NCI-H1417 (cell line): Measurements from ENCODE around the gene LRRFIP1.
"Not testable (repeated sequence)": the region's sequence is repeated elsewhere in the genome, so short reads cannot be mapped to it uniquely, and the experiment has no call there.

Experiments used
- DNase-seq, 3 experiments: peaks; one replicate each; lab custom pipeline; 2025; lab: John Stamatoyannopoulos, UW

LRRFIP1 gene

DNA sequence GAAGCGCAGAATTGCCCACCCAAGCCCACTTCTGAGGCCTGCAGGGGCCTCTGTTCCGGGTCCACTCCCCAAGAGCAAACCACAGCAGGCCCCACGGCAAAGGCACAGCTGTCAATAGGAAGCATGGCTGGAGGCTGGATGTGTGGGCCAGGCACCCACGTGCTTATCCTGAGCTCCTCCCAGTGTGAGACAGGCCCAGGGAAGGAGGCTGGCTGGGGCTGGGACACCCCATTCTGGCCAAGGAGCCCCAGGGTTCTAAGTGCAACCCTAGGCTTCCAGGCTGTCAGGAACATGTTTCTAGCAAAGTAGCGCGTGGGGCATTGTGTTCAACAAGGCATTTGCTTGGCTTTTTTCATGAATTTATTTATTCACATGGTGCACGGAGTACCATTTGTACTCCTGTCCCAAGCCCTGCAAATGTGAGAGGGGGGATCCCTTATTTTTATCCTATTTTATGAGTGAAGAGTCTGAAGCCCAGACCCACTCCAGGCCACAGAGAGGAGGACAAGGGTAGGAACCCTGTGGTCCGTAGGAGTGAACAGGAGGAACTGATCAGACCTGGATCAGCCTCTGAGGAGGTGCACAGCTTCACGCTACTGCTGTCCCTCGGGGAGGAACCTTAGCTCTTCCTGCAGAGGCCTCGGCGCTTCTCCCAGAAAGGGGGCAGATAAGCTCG, 30.7 kb upstream of the LRRFIP1 start:
- no peak for DNase-seq

DNA sequence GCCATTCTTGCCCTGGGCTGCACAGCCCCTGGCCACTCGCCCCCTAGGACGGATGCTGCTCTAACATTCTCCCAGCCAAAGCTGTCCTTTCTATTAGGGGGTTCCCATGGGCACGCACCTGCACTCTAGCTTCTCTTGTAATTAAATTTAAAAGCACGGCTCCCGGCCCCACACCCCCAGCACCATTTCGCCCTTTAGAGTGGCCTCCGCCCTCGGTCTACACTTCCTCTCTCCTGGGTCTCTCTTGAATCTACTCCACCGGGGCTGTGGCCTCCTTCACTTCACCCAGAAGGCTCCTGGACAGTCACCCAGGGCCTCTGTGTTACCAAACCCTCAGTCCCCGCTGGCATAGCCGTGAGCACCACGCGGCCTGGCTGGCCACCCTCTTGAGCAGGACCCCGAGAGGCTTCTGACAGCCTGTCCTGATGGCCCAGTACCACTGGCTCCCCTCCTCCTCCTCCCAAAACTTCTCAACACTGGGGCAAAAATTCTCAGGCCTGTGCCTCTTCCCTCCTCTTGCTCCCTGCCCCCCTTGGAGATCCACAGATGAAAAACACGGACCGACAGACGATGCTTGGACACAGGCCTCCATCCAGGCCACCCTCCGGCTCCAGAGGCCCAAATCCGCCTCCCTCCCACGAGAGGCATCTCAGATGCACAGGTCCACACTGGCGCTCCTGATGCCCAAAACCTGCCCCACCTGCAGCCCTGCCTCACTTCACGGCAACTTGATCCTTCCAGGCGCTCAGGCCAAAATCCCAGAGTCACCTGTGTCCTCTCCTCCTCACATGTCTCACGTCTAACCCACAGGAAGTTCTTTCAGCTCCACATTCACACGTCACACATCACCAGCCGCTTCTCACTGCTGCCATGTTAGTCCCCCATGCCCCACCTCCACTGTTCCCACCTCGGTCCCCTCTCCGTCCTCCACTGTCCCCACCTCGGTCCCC, 29.9 kb upstream of the LRRFIP1 start:
- DNase-seq, result no peak

GRCh38 chr2:237598468-237599208, 28.7 kb upstream of the LRRFIP1 start:
- DNase-seq, result no peak

DNA sequence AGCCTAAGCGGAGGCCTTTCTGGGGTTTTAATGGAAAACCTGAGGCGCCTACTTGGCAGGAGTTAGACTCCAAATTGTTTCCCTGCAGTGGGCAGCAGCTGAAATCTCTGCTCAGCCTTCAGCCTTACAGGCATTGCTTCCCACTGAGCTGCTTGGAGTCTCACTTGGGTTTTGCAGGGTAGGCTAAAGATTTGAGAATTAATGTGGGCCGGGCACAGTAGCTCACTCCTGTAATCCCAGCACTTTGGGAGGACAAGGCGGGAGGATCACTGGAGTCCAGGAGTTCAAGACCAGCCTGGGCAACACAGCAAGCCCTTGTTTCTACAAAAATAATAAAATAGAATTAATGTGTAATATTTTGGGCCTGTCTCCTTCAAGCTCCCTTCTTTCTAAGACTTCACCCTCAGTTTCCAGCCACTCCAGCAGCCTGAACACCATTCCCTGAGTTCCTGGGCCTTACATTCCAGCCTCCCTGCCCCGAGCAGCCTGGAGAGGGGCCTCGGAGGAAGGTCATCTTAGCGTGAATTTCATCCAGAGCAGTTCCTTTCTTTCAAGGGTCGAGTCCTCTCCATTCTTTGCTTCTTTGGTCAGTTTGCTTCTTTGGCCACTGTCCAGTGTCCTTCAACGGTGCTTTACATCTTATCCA, 27.8 kb upstream of the LRRFIP1 start:
- DNase-seq, result no peak

DNA sequence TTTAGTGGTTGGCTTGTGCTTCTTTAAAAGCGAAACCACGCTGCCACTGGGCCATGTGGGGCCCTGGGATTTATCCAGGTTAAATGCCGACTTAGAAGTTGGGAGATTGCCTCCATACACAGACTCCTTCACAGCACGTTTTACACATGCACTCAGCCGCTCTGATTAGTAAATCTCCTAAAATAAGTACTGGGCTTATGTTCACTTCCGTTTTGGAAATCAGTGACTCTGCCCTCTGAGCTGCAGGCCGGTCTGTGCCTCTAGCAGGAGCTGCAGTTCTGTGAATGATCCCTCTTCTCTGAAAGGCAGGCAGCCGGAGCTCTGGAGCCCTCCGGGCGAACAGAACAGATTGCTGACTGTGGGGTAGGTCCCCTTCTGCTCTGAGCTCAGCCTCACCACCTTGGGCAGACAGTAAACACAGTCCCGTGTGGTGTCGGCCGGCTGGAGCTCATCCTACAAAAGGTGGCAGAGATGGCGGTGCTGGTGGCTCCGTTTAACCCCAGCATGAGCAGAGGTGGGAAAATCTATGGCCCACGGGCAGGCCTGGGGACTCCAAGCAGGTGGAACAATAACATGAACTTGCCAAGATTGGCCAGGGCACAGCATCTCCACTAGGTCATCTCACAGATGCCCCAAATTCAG, 27.1 kb upstream of the LRRFIP1 start:
- no peak for DNase-seq

- no peak for DNase-seq
Measured at GRCh38 chr2:237601453-237602116, 25.8 kb upstream of the LRRFIP1 start.

- DNase-seq, result no peak
Measured at GRCh38 chr2:237602409-237602808, 25.0 kb upstream of the LRRFIP1 start.

DNA sequence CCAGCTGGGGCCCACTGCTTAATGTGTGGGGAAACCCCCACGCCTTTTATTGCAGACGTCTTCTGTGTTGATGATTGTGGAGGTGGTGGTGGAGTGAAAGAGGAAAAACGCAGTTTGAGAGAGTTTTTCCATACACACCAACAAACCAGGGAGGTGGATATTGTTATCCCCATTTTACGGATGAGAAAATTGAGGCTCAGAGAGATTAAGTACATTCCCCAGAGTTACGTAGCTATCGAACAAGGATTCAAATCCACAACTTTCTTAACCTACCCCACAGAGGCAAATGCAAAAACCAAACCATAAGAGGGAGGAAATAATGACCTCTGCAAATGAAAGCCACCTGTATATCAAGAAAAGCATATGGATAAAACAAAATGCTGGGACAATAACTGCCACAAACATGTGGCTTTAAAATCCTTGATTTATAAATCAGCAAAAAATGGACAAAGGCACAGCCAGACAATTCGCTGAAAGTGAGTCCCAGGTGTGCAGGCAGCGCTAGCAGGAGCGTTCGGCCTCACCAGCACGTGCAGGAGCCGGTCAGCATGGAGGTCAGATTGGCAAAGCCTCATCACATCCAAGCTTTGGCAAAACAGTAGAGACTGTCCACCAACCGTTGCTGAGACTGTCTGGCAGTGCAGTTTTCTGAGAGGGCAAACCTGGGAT, 24.2 kb upstream of the LRRFIP1 start:
- no peak for DNase-seq

GRCh38 chr2:237603718-237604362, 23.5 kb upstream of the LRRFIP1 start:
- DNase-seq, result no peak

DNA sequence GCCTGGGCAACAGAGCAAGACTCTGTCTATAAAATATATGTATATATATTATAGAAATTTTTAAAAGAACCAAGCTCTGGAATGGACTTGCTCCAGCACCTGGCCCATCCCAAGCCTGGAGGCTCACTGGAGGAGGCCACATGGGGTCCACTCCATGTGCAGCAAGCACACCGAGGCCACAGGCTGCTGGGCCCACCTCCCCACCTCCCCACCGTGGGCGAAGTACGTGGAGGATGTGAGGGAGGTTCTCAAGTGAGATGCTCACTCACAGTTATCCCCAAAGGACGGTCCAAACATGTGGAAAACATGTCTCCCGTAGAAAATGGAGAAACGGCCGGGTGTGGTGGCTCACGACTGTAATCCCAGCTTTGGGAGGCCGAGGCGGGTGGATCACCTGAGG, 23.0 kb upstream of the LRRFIP1 start:
- no peak for DNase-seq

- DNase-seq, result peak in 2 of 3 experiments; percentile 13 to 41
Measured at GRCh38 chr2:237604960-237605359, 22.4 kb upstream of the LRRFIP1 start.

- not testable (repeated sequence) for DNase-seq
Measured at GRCh38 chr2:237606522-237606921, 20.9 kb upstream of the LRRFIP1 start.

GRCh38 chr2:237612527-237613357, 14.6 kb upstream of the LRRFIP1 start:
- no peak for DNase-seq

- DNase-seq, result no peak
Measured at GRCh38 chr2:237613679-237614078, 13.7 kb upstream of the LRRFIP1 start.

DNA sequence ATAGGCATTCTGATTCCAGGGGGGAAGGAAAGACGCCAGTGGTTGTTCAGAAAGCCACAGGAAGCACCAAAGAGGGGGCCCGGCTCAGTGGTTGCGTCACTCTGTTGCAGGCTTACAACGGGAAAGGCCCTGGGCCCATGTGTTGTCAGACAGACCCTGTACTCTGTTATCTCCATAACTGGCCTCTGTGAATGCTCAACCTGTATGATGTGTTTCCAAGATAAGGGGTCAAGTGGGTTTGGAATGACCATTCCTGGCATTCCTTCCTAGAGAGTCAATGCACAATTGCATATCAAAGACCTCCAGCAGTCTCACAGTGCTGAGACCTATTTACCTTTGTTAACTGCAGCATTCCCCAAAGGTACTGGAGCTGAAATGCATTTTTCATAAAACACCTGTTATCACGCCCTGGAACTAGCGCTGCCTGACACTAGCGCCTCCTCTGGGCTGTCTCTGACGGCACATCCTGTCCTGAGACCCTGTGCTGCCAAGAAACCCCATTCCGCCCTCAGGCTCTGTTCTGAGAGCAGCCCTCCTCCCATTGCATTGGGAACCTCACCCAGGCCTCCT, 13.2 kb upstream of the LRRFIP1 start:
- no peak for DNase-seq

DNA sequence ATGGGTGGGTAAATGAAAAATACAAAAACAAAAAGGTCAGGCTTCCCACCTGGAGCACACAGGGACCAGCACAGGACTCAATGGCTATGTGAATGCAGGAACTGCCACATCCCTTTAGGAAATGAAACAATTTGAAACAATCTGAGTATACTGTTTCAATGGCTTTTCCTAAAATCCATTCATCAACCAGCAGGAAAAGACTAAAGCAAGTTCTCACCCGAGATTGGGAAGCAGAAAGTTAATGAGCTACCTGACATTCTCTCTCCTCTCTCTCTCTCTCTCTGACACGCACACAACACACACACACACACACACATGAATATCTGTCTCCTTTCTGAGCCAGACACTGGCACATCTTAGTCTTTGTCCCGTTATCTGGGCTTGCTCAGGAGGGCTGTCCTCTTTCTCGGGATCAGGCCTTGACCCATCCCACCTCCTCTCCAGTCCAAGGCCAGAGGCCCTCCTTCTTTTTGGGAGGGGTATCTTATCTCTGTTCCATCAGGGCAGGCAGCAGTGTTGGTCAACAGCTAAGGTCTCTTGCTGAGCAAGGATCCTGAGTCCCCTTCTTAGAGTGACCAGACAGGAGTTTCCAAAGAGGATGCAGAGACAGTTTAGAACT, 11.6 kb upstream of the LRRFIP1 start:
- no peak for DNase-seq

- DNase-seq, result no peak
Measured at GRCh38 chr2:237616373-237616733, 11.0 kb upstream of the LRRFIP1 start.
